Caco-2 (cell line): ENCODE measurements around the gene NEK8. TPM values are rescaled to one million over a fixed set of nuclear protein-coding genes. Genes with fewer than 3 reads are reported as not detected.

Experiments used
- BruUV-seq: library from RNA; stranded (reverse); fragments of 400-500 nt; replicated peaks from 2 replicates; lab custom pipeline; 2021; lab: Mats Ljungman, UMichigan
- CTCF ChIA-PET: fragments of 300-600 bp; sonication (Branson Sonifier 250); formaldehyde crosslinking; loops from one replicate; lab custom pipeline; 2022; ENCODE audit warnings: antibody characterized with exemption; lab: Charles Lee
- POLR2A ChIA-PET: fragments of 300-600 bp; sonication (Branson Sonifier 250); formaldehyde crosslinking; loops from one replicate; lab custom pipeline; 2022; ENCODE audit warnings: antibody characterized with exemption; lab: Charles Lee
- DNase-seq, 2 experiments: peaks; one replicate each; pipeline versions ENCODE4 v3.0.0 to v3.0.0-alpha.2; 2020 to 2022
- H3K27me3 ChIP-seq: replicated peaks from 2 replicates; pipeline ENCODE4 v1.6.0; 2011; ENCODE audit warnings: low read length; ENCODE audit not compliant: control insufficient read depth, insufficient read depth
- H3K36me3 ChIP-seq: 2 replicates; pipeline ENCODE4 v1.5.1; 2011; ENCODE audit warnings: low read length; ENCODE audit not compliant: control insufficient read depth, insufficient read depth
- H3K4me1 ChIP-seq: fragments of 250-450 bp; sonication (Bioruptor Pico); 2 replicates; pipeline ENCODE4 v1.5.1; 2020; ENCODE audit warnings: mild to moderate bottlenecking
- H3K4me3 ChIP-seq: 2 replicates; pipeline ENCODE4 v1.5.1; 2011; ENCODE audit warnings: low read depth, mild to moderate bottlenecking, control low read depth, low read length
- H3K9me3 ChIP-seq: fragments of 250-450 bp; sonication (Bioruptor Pico); 2 replicates; pipeline ENCODE4 v1.5.1; 2020; ENCODE audit warnings: mild to moderate bottlenecking, moderate library complexity
- H3K27ac Mint-ChIP-seq: one replicate; pipeline ENCODE4 v1.8.0; 2022; ENCODE audit warnings: mixed read lengths; ENCODE audit not compliant: unreplicated experiment
- H3K27me3 Mint-ChIP-seq: one replicate; pipeline ENCODE4 v1.8.0; 2022; ENCODE audit warnings: mixed read lengths; ENCODE audit not compliant: insufficient read depth, unreplicated experiment
- H3K36me3 Mint-ChIP-seq: one replicate; pipeline ENCODE4 v1.8.0; 2022; ENCODE audit warnings: mild to moderate bottlenecking, mixed read lengths; ENCODE audit not compliant: insufficient read depth, unreplicated experiment
- H3K4me1 Mint-ChIP-seq: one replicate; pipeline ENCODE4 v1.8.0; 2022; ENCODE audit warnings: low read depth, mixed read lengths; ENCODE audit not compliant: unreplicated experiment
- H3K4me3 Mint-ChIP-seq: one replicate; pipeline ENCODE4 v1.8.0; 2022; ENCODE audit warnings: mild to moderate bottlenecking, moderate library complexity, mixed read lengths; ENCODE audit not compliant: unreplicated experiment
- H3K9me3 Mint-ChIP-seq: one replicate; pipeline ENCODE4 v1.8.0; 2022; ENCODE audit warnings: mixed read lengths; ENCODE audit not compliant: unreplicated experiment
- intact Hi-C: fragments of 100-400 bp; cut with micrococcal nuclease; formaldehyde crosslinking; loops from one replicate; pipeline ENCODE4 v1.10.0; 2022; ENCODE audit not compliant: unreplicated experiment
- total RNA-seq: library from RNA; stranded (reverse); gene quantifications from 2 replicates; pipeline ENCODE4 v1.2.3, GENCODE V29; 2022
- TF ChIP-seq, protein P1 (sequence below), 2 experiments: fragments of 200-600 bp in 1 of 2; IDR thresholded peaks; 1 replicate in 1 of 2; 2 replicates in 1 of 2; pipeline versions ENCODE4 v1.5.1 to v1.8.0; 2011 to 2022; ENCODE audit warnings: antibody characterized with exemption in 1 of 2, control low read depth in 1 of 2, inconsistent platforms in 1 of 2, low read depth in 1 of 2, low read length in 1 of 2, mild to moderate bottlenecking in 1 of 2, moderate library complexity in 1 of 2; ENCODE audit not compliant: insufficient read depth in 1 of 2, severe bottlenecking in 1 of 2, unreplicated experiment in 1 of 2

The NEK8 gene
- total RNA-seq, 1 experiment from 2014 or later: 11.0 TPM

DNA sequence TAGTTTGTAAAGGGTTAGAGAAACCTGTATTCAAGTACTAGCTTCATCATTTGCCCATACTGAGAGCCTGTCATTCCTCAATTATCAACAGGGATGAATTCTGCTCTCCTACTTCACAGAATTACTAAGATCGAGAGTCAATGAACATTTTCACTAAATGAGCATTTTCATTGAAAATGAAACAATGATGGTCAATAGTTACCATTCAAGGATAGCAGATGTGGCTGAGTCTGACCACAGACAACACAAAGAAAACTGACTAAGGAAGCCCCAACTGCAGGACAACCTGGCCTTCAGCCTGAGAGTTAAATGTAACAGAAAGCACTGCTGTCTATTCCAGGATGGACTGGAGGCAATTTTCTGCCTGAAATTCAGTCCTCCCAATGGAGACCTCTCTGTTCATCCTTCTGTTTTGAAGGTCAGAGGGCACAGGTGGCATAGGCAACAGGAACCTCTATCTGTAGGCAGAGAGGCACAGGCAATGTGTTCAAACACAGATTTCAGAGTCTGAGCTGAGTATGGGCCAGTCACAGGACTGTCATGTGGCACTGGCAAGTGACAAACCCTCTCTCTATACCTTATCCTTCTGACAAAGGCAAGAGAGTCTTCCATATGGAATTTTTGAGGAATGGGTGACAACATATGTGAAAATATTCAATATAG lies 34.7 kb downstream of the NEK8 start:
- Mint-ChIP-seq H3K27me3 (no peaks in the 10 kb centered on the region), H3K4me3 (no peak overlapping the region), H3K4me1 (no peaks in the 10 kb centered on the region), H3K27ac (peak overlapping the region; percentile 13), H3K9me3 (no peaks in the 10 kb centered on the region), H3K36me3 (peaks cover 58% of the 10 kb centered on the region)
- CTCF ChIA-PET: interaction anchor here (0.6 to 3.5 kb wide), 43 partner anchors 9 to 354 kb away, joined by 3 to 70 read pairs (median 5); partner anchors contain the start of genes BLTP2, DHRS13, FAM222B and FLOT2
- no peaks in the 10 kb centered on the region for H3K27me3 ChIP-seq
- intact Hi-C loops: loop anchor here (1.0 kb wide), 3 partner anchors 49 to 134 kb away; partner anchors contain the start of gene FLOT2
- H3K36me3 ChIP-seq: peaks cover 3% of the 10 kb centered on the region
- TF ChIP-seq, protein P1, sequence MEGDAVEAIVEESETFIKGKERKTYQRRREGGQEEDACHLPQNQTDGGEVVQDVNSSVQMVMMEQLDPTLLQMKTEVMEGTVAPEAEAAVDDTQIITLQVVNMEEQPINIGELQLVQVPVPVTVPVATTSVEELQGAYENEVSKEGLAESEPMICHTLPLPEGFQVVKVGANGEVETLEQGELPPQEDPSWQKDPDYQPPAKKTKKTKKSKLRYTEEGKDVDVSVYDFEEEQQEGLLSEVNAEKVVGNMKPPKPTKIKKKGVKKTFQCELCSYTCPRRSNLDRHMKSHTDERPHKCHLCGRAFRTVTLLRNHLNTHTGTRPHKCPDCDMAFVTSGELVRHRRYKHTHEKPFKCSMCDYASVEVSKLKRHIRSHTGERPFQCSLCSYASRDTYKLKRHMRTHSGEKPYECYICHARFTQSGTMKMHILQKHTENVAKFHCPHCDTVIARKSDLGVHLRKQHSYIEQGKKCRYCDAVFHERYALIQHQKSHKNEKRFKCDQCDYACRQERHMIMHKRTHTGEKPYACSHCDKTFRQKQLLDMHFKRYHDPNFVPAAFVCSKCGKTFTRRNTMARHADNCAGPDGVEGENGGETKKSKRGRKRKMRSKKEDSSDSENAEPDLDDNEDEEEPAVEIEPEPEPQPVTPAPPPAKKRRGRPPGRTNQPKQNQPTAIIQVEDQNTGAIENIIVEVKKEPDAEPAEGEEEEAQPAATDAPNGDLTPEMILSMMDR (IDR thresholded peaks at IDR 0.05; ENCODE audit: insufficient read depth in 1 of 2, low read depth in 1 of 2, low read length in 1 of 2, severe bottlenecking in 1 of 2, unreplicated experiment in 1 of 2): no peak
- POLR2A ChIA-PET: interaction anchor here (0.5 to 2.2 kb wide), 4 partner anchors 36 to 56 kb away, joined by 3 to 10 read pairs (median 5); partner anchors contain the start of gene TLCD1
- H3K4me1 ChIP-seq: no peaks in the 10 kb centered on the region
- no peak for DNase-seq
- no TSS peak for BruUV-seq
- H3K9me3 ChIP-seq: no peaks in the 10 kb centered on the region
- H3K4me3 ChIP-seq: no peak overlapping the region

DNA sequence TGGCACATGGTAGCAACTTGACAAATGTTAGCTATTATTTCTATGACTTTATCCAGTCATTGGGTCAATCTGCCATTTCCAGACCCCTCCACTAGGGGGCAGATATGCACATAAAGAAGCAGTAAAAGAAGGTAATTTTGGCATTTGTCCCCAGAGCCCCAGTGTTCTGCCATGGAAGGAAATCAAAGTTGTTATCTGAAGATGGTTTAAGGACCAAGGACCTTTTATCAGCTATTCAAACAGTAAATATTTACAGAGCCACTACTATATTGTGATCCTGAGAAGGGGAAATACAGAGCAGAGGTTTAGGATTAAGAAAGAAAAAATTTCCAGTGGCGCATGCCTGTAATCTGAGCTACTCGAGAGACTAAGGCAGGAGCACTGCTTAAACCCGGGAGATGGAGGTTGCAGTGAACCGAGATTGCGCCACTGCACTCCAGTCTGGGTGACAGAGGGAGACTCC lies 35.2 kb downstream of the NEK8 start:
- H3K9me3 ChIP-seq: no peaks in the 10 kb centered on the region
- peak; percentile 80 to 87 for DNase-seq
- H3K4me1 ChIP-seq: no peaks in the 10 kb centered on the region
- ChIA-PET CTCF (interaction anchor here (0.6 to 3.5 kb wide), 43 partner anchors 9 to 353 kb away, joined by 3 to 70 read pairs (median 5); partner anchors contain the start of genes BLTP2, DHRS13, FAM222B and FLOT2), POLR2A (interaction anchor here (0.5 to 2.2 kb wide), 5 partner anchors 37 to 134 kb away, joined by 3 to 10 read pairs (median 3); partner anchors contain the start of genes FLOT2 and TLCD1)
- Mint-ChIP-seq H3K9me3 (no peaks in the 10 kb centered on the region), H3K36me3 (peaks cover 54% of the 10 kb centered on the region), H3K27me3 (no peaks in the 10 kb centered on the region), H3K4me1 (no peaks in the 10 kb centered on the region), H3K4me3 (no peak overlapping the region), H3K27ac (peak overlapping the region; percentile 13)
- H3K27me3 ChIP-seq: no peaks in the 10 kb centered on the region
- no TSS peak for BruUV-seq
- intact Hi-C loops: loop anchor here (1.0 kb wide), 3 partner anchors 48 to 133 kb away; partner anchors contain the start of gene FLOT2
- H3K4me3 ChIP-seq: no peak overlapping the region
- H3K36me3 ChIP-seq: peaks cover 3% of the 10 kb centered on the region
- TF ChIP-seq, protein P1 (IDR thresholded peaks at IDR 0.05; ENCODE audit: insufficient read depth in 1 of 2, low read depth in 1 of 2, low read length in 1 of 2, severe bottlenecking in 1 of 2, unreplicated experiment in 1 of 2): peak; percentile 85 to 88

DNA sequence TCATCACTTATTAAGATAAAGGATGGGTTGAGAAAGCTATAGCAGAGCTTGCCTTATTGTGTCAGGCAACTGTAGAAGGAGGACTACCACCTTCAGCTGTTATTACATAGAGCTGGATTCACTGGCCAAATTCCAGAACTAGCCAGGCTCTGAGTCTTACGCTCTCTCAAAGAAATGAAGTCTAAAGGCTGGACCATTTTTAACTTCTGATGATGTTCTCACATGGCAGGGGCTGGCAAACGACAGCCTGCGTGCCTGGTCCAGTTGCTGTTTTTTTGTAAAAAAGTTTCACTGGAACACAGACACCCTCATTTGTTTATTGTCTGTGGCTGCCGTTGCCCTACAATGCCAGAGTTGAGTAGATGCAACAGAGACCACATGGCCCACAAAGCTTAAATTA lies 36.5 kb downstream of the NEK8 start:
- H3K36me3 Mint-ChIP-seq: peaks cover 45% of the 10 kb centered on the region
- H3K4me3 ChIP-seq: no peak overlapping the region
- BruUV-seq: no TSS peak
- H3K36me3 ChIP-seq: peaks cover 3% of the 10 kb centered on the region; the same call in 1 of the 2 replicates
- no peak overlapping the region for H3K27ac Mint-ChIP-seq
- no peaks in the 10 kb centered on the region for H3K27me3 ChIP-seq
- H3K4me1 Mint-ChIP-seq: peaks cover 7% of the 10 kb centered on the region
- intact Hi-C loops: no loop called here
- H3K9me3 Mint-ChIP-seq: no peaks in the 10 kb centered on the region
- H3K9me3 ChIP-seq: no peaks in the 10 kb centered on the region
- TF ChIP-seq, protein P1 (IDR thresholded peaks at IDR 0.05; ENCODE audit: insufficient read depth in 1 of 2, low read depth in 1 of 2, low read length in 1 of 2, severe bottlenecking in 1 of 2, unreplicated experiment in 1 of 2): no peak
- no peak overlapping the region for H3K4me3 Mint-ChIP-seq
- POLR2A ChIA-PET: interaction anchor here (1.3 to 2.2 kb wide), 2 partner anchors 38 to 133 kb away, joined by 3 to 10 read pairs; partner anchors contain the start of genes FLOT2 and TLCD1
- CTCF ChIA-PET: interaction anchor here (1.8 to 3.2 kb wide), 4 partner anchors 14 to 138 kb away, joined by 11 to 42 read pairs (median 24); partner anchors contain the start of genes DHRS13 and FAM222B
- no peak for DNase-seq
- H3K27me3 Mint-ChIP-seq: no peaks in the 10 kb centered on the region
- H3K4me1 ChIP-seq: no peaks in the 10 kb centered on the region
